NT2/D1 (cell line): ENCODE measurements around the gene KRT72.
A peak's percentile ranks its signal among the peaks of the same experiment; 100 is the strongest.

Source experiments
- DNase-seq: peaks from one replicate; pipeline ENCODE4 v3.0.0-alpha.2; 2011; ENCODE audit warnings: low read depth, low spot score
- H3K27me3 ChIP-seq: 2 replicates; pipeline ENCODE4 v1.6.0; 2011; ENCODE audit warnings: mild to moderate bottlenecking; ENCODE audit not compliant: insufficient read length, insufficient read depth
- H3K36me3 ChIP-seq: 2 replicates; pipeline ENCODE4 v1.6.1; 2011; ENCODE audit warnings: mild to moderate bottlenecking, low read length, mixed read lengths; ENCODE audit not compliant: insufficient read depth, insufficient read length
- H3K4me1 ChIP-seq: 2 replicates; pipeline ENCODE4 v1.5.1; 2011; ENCODE audit not compliant: insufficient read depth, insufficient read length
- H3K4me3 ChIP-seq: 2 replicates; pipeline ENCODE4 v1.5.1; 2011; ENCODE audit warnings: low read depth; ENCODE audit not compliant: insufficient read length
- H3K9ac ChIP-seq: 2 replicates; pipeline ENCODE4 v1.6.0; 2011; ENCODE audit warnings: low read depth; ENCODE audit not compliant: insufficient read length
- H3K9me3 ChIP-seq: 2 replicates; pipeline ENCODE4 v1.5.1; 2011; ENCODE audit warnings: mild to moderate bottlenecking, low read length; ENCODE audit not compliant: insufficient read depth
- SUZ12 ChIP-seq: IDR thresholded peaks from 2 replicates; pipeline ENCODE4 v1.6.1; 2011; ENCODE audit not compliant: insufficient read length, insufficient read depth; ENCODE audit errors: extremely low read depth
- YY1 ChIP-seq: IDR thresholded peaks from 2 replicates; pipeline ENCODE4 v1.6.1; 2011; ENCODE audit not compliant: insufficient read length, insufficient read depth
- ZNF274 ChIP-seq: IDR thresholded peaks from 2 replicates; pipeline ENCODE4 v1.6.1; 2011; ENCODE audit warnings: mild to moderate bottlenecking, low read depth, low read length

Gene KRT72

DNA sequence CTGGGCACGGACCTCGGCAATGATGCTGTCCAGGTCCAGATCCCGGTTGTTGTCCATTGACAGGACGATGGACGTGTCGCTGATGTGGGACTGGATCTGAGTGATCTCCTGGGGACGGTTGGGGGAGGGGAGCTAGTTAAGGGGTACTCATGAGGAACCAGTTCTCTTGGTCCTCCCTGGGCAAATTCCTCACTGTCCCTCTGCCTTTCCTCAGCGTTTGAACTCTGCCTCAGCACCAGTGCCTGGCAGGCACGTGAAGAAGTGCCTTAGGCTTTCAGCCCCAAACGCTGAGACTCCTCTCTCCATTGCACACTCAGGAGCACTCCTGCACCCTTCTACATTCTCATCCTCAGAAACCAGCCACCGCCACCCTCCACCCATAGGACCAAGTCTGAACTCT lies 9.7 kb downstream of the KRT72 start:
- H3K9me3 ChIP-seq = peaks cover 36% of the 10 kb centered on the region; the same call in 1 of the 2 replicates

DNA sequence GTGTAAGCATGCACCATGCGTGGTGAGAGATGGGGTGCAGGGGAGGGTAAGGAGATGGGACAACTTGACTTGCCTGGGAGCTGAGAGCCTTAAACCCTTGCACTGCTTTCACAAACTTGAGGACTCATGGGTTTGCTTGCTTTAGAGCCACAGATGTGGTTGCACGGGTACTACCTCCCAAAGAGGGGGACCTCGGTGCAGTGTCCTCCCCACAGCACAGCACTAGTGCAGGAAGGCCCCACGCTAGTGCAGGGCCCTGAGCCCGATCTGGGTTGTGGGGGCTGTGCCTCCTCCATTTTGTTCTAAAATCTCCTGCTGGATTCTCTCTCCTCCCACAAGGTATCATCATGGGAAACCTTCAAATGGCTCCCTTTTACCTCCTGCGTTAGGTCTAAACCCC lies 11.2 kb downstream of the KRT72 start:
- Histone ChIP-seq H3K4me3 (no peak overlapping the region), H3K36me3 (no peaks in the 10 kb centered on the region), H3K27me3 (no peaks in the 10 kb centered on the region), H3K4me1 (peaks cover 2% of the 10 kb centered on the region), H3K9ac (no peak overlapping the region), H3K9me3 (peaks cover 36% of the 10 kb centered on the region; the same call in 1 of the 2 replicates)
- no peak for DNase-seq
- no peak for TF ChIP-seq ZNF274
- no peak for TF ChIP-seq SUZ12
- TF ChIP-seq YY1 = no peak

More for the DNA sequence above, 9.7 kb downstream of the KRT72 start:
- TF ChIP-seq ZNF274 = no peak
- no peak for TF ChIP-seq SUZ12
- TF ChIP-seq YY1 = no peak
- H3K27me3 ChIP-seq = no peaks in the 10 kb centered on the region
- H3K9ac ChIP-seq = no peak overlapping the region
- DNase-seq = no peak
- H3K4me3 ChIP-seq = no peak overlapping the region
- H3K36me3 ChIP-seq = no peaks in the 10 kb centered on the region
- peaks cover 2% of the 10 kb centered on the region for H3K4me1 ChIP-seq

- Histone ChIP-seq H3K9ac (no peak overlapping the region), H3K36me3 (no peaks in the 10 kb centered on the region), H3K9me3 (peaks cover 32% of the 10 kb centered on the region; the same call in 1 of the 2 replicates), H3K4me3 (no peak overlapping the region), H3K4me1 (peaks cover 8% of the 10 kb centered on the region), H3K27me3 (no peaks in the 10 kb centered on the region)
- TF ChIP-seq SUZ12 (no peak), ZNF274 (no peak), YY1 (no peak)
- no peak for DNase-seq
Measured at GRCh38 chr12:52587563-52587962, 13.7 kb downstream of the KRT72 start.

DNA sequence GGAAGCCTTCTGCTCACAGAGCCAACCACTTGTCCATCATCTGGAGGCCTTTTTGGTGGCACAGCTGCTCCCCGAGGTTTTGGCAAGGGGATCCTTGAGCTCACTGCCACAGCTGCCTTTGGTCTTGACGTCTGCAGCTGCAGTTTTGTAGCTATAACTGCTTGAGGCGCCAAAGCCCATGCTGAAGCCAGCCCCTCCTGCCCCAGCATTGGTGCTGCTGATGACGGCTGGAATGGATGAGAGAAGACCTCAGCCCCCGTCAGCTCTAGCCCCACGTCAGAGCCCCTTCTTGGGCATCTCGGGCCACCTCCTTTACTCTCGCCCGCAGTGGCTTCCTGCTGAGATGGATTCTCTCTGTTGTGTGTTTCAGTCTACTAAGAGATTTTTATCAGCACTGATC lies 15.3 kb downstream of the KRT72 start:
- H3K9me3 ChIP-seq = peaks cover 15% of the 10 kb centered on the region; the same call in 1 of the 2 replicates
- no peaks in the 10 kb centered on the region for H3K27me3 ChIP-seq
- no peak for TF ChIP-seq ZNF274
- TF ChIP-seq YY1 = no peak
- TF ChIP-seq SUZ12 = no peak
- peaks cover 11% of the 10 kb centered on the region for H3K4me1 ChIP-seq
- no peaks in the 10 kb centered on the region for H3K36me3 ChIP-seq
- no peak for DNase-seq
- H3K4me3 ChIP-seq = no peak overlapping the region
- H3K9ac ChIP-seq = no peak overlapping the region

GRCh38 chr12:52585066-52585465 lies 16.2 kb downstream of the KRT72 start:
- TF ChIP-seq YY1 = no peak
- TF ChIP-seq ZNF274 = no peak
- no peak for TF ChIP-seq SUZ12
- Histone ChIP-seq H3K36me3 (no peaks in the 10 kb centered on the region), H3K4me1 (peaks cover 11% of the 10 kb centered on the region), H3K27me3 (no peaks in the 10 kb centered on the region), H3K9ac (no peak overlapping the region), H3K9me3 (peaks cover 7% of the 10 kb centered on the region; the same call in 1 of the 2 replicates), H3K4me3 (no peak overlapping the region)
- no peak for DNase-seq

DNA sequence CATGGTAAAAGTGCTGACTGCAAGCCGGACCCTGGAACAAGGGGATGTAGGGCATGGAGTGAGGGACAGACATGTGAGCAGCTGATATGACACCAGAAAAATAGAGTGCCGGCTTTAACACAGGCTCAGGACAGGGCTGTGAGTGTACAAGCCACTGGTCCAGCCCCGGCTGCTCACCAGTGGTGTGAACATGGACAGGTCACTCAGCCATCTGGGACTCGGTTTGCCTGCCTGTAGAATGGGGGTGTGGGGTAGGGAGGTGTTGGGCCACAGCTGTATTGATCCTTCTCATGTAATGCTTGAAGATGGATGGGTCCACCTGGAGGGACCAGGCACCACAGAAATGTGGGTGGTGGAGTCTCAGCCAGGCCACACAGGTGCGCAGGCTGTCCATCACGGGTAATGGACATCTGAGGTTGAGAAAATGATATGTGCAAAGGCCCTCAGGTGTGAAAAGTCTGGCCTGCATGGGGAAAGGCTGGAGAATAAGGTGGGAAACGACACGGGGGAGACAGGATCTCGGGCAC lies 17.0 kb downstream of the KRT72 start:
- no peak for TF ChIP-seq SUZ12
- H3K4me3 ChIP-seq = no peak overlapping the region
- DNase-seq = no peak
- H3K27me3 ChIP-seq = no peaks in the 10 kb centered on the region
- no peaks in the 10 kb centered on the region; the same call in 1 of the 2 replicates for H3K9me3 ChIP-seq
- peaks cover 11% of the 10 kb centered on the region for H3K4me1 ChIP-seq
- H3K9ac ChIP-seq = no peak overlapping the region
- no peaks in the 10 kb centered on the region for H3K36me3 ChIP-seq

DNA sequence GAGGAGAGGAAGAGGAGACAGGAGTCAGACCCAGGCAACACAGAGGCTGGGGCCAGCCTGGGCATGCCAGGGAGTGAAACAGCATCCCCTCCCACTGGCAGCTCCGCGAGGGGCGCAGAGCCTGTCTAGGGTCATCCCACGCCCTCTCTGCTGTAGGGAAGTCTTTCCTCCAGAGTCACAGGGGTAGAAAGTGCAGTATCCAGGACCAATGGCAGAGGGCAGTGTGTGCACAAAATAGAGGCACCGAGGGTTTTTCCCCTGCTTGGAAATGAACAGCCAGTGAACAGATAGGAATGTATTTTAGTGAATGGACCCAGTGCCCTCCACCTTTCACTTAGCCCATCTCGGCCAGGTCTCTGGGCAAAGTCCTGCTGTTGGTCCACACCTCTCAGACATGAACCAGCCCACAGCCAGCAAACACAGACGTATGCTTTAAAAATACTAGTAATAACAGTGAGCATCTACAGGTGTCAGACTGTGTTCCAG lies 18.2 kb downstream of the KRT72 start:
- Histone ChIP-seq H3K4me1 (peaks cover 11% of the 10 kb centered on the region), H3K36me3 (no peaks in the 10 kb centered on the region), H3K9ac (no peak overlapping the region), H3K4me3 (no peak overlapping the region), H3K9me3 (no peaks in the 10 kb centered on the region), H3K27me3 (no peaks in the 10 kb centered on the region)
- peak; percentile 65 for DNase-seq
- TF ChIP-seq YY1 (no peak), ZNF274 (no peak), SUZ12 (no peak)

- Histone ChIP-seq H3K9ac (no peak overlapping the region), H3K36me3 (no peaks in the 10 kb centered on the region), H3K27me3 (no peaks in the 10 kb centered on the region), H3K4me3 (no peak overlapping the region), H3K4me1 (peaks cover 11% of the 10 kb centered on the region), H3K9me3 (no peaks in the 10 kb centered on the region)
- no peak for TF ChIP-seq YY1
- TF ChIP-seq ZNF274 = no peak
- no peak for TF ChIP-seq SUZ12
- no peak for DNase-seq
Measured at GRCh38 chr12:52582486-52582885, 18.8 kb downstream of the KRT72 start.
